HFFc6 (cell line): ENCODE results near the gene FHDC1. TPM values are rescaled to one million over a fixed set of nuclear protein-coding genes. Genes with fewer than 3 reads are reported as not detected.

Experiments
- DNase-seq: peaks from one replicate; pipeline ENCODE4 v3.0.0-alpha.2; 2018
- H3K27ac Mint-ChIP-seq: 2 replicates; pipeline ENCODE4 v1.8.0; 2020; ENCODE audit warnings: mild to moderate bottlenecking, mixed read lengths
- H3K27me3 Mint-ChIP-seq: 2 replicates; pipeline ENCODE4 v1.8.0; 2021; ENCODE audit warnings: mild to moderate bottlenecking, moderate library complexity, mixed read lengths; ENCODE audit not compliant: insufficient read depth
- H3K36me3 Mint-ChIP-seq: 2 replicates; pipeline ENCODE4 v1.8.0; 2021; ENCODE audit warnings: low read depth, mixed read lengths
- H3K4me1 Mint-ChIP-seq: 2 replicates; pipeline ENCODE4 v1.8.0; 2020; ENCODE audit warnings: low read depth, mixed read lengths
- H3K4me3 Mint-ChIP-seq: 2 replicates; pipeline ENCODE4 v1.8.0; 2020; ENCODE audit warnings: mild to moderate bottlenecking, moderate library complexity, mixed read lengths
- H3K9me3 Mint-ChIP-seq: 2 replicates; pipeline ENCODE4 v1.8.0; 2020; ENCODE audit warnings: mild to moderate bottlenecking, mixed read lengths
- CTCF ChIP-seq: fragments of 200-600 bp; sonication (generic); IDR thresholded peaks from 2 replicates; pipeline ENCODE4 v1.5.0; 2021; ENCODE audit warnings: antibody characterized with exemption, mild to moderate bottlenecking
- total RNA-seq, 6 experiments: library from RNA; stranded (reverse); fragmentation: NEBNext Ultra II Directional; extraction: Animal tissue kit (Norgen Biotek cat#: 25700); gene quantifications; 2 replicates in 1 of 6; 3 replicates in 5 of 6; pipeline ENCODE4 v1.2.3, GENCODE V29; 2021

The FHDC1 gene
- total RNA-seq, 6 experiments from 2014 or later = 0.19 to 0.66 (median 0.28) TPM

- Mint-ChIP-seq H3K36me3 (no peaks in the 10 kb centered on the region), H3K27ac (no peak overlapping the region), H3K4me1 (peaks cover 22% of the 10 kb centered on the region), H3K4me3 (no peak overlapping the region), H3K27me3 (no peaks in the 10 kb centered on the region), H3K9me3 (no peaks in the 10 kb centered on the region)
- DNase-seq = no peak
- TF ChIP-seq CTCF = no peak
These were observed 23.0 kb downstream of the FHDC1 start for GRCh38 chr4:152959080-152959479.

- Mint-ChIP-seq H3K4me1 (peaks cover 22% of the 10 kb centered on the region), H3K9me3 (no peaks in the 10 kb centered on the region), H3K4me3 (no peak overlapping the region), H3K27ac (no peak overlapping the region), H3K27me3 (no peaks in the 10 kb centered on the region), H3K36me3 (no peaks in the 10 kb centered on the region)
- no peak for TF ChIP-seq CTCF
- no peak for DNase-seq
These were observed 24.0 kb downstream of the FHDC1 start for GRCh38 chr4:152960082-152960481.

- H3K4me1 Mint-ChIP-seq = peaks cover 16% of the 10 kb centered on the region
These were observed 25.1 kb downstream of the FHDC1 start for GRCh38 chr4:152961014-152961772.

GRCh38 chr4:152961773-152962115 is 25.6 kb downstream of the FHDC1 start:
- no peak for DNase-seq
- H3K36me3 Mint-ChIP-seq = no peaks in the 10 kb centered on the region
- H3K9me3 Mint-ChIP-seq = no peaks in the 10 kb centered on the region
- no peak overlapping the region for H3K27ac Mint-ChIP-seq
- no peaks in the 10 kb centered on the region for H3K27me3 Mint-ChIP-seq
- peaks cover 11% of the 10 kb centered on the region for H3K4me1 Mint-ChIP-seq
- TF ChIP-seq CTCF = no peak
- no peak overlapping the region for H3K4me3 Mint-ChIP-seq

More at GRCh38 chr4:152961014-152961772, 25.1 kb downstream of the FHDC1 start:
- H3K27ac Mint-ChIP-seq = no peak overlapping the region
- TF ChIP-seq CTCF = no peak
- no peaks in the 10 kb centered on the region for H3K9me3 Mint-ChIP-seq
- no peaks in the 10 kb centered on the region for H3K36me3 Mint-ChIP-seq
- no peak overlapping the region for H3K4me3 Mint-ChIP-seq
- no peak for DNase-seq
- no peaks in the 10 kb centered on the region for H3K27me3 Mint-ChIP-seq

- H3K27me3 Mint-ChIP-seq = no peaks in the 10 kb centered on the region
- no peak overlapping the region for H3K27ac Mint-ChIP-seq
- no peak overlapping the region for H3K4me3 Mint-ChIP-seq
- no peaks in the 10 kb centered on the region for H3K9me3 Mint-ChIP-seq
- H3K36me3 Mint-ChIP-seq = no peaks in the 10 kb centered on the region
- no peak for TF ChIP-seq CTCF
- no peak for DNase-seq
- peaks cover 7% of the 10 kb centered on the region for H3K4me1 Mint-ChIP-seq
These were observed 26.0 kb downstream of the FHDC1 start for GRCh38 chr4:152962150-152962549.
